HepG2 (cell line): ENCODE results near the gene TGM4. TPM values are rescaled to one million over a fixed set of nuclear protein-coding genes. Genes with fewer than 3 reads are reported as not detected.
A peak's percentile ranks its signal among the peaks of the same experiment; 100 is the strongest.

Experiments
- ATAC-seq: fragments of 200-7000 bp; cut with Tn5 transposase; 3 replicates; pipeline ENCODE4 v1.9.1; 2020; ENCODE audit warnings: mild to moderate bottlenecking, moderate library complexity
- BruUV-seq: library from RNA; stranded (reverse); fragments of 400-500 nt; replicated peaks from 2 replicates; lab custom pipeline; 2021; lab: Mats Ljungman, UMichigan
- CTCF ChIA-PET: fragments of 300-600 bp; formaldehyde crosslinking; extraction: SDS; loops from one replicate; lab custom pipeline; 2021; ENCODE audit warnings: low total read pairs, inconsistent platforms, low intra/inter-chr PET ratio; lab: Yijun Ruan, JAX
- POLR2A ChIA-PET: fragments of 350-600 bp; sonication (Branson Sonifier 250); formaldehyde crosslinking; loops from one replicate; lab custom pipeline; 2020; ENCODE audit warnings: antibody characterized with exemption, inconsistent platforms; lab: Yijun Ruan, JAX
- DNase-seq: peaks from one replicate; pipeline ENCODE4 v3.0.0-alpha.2; 2015; ENCODE audit warnings: low spot score
- FAIRE-seq: peaks from 3 replicates; lab custom pipeline; 2011; peaks lifted over from hg19 to GRCh38; lab: Jason Lieb, UNC
- H2AFZ ChIP-seq: one replicate; pipeline ENCODE4 v1.6.1; 2011; ENCODE audit warnings: low read length, inconsistent platforms
- H3K27ac ChIP-seq: fragments of 300-600 bp; 3 replicates; pipeline ENCODE4 v1.8.0; 2011; ENCODE audit warnings: mixed run types, mild to moderate bottlenecking, mixed read lengths, low read length, inconsistent platforms; ENCODE audit not compliant: insufficient read depth; ENCODE audit errors: extremely low read length
- H3K27me3 ChIP-seq, 2 experiments: fragments of 200-600 bp in 1 of 2; 2 replicates in 1 of 2; 3 replicates in 1 of 2; pipeline versions ENCODE4 v1.6.0 to v1.8.0; 2011; ENCODE audit warnings: low read length in 2 of 2, mild to moderate bottlenecking in 2 of 2, moderate library complexity in 2 of 2, inconsistent platforms in 1 of 2; ENCODE audit not compliant: insufficient read depth in 2 of 2, control insufficient read depth in 1 of 2
- H3K36me3 ChIP-seq, 2 experiments: fragments of 200-600 bp in 1 of 2; replicated peaks in 1 of 2; 2 replicates in 1 of 2; 3 replicates in 1 of 2; pipeline versions ENCODE4 v1.5.1 to v1.8.0; 2011; ENCODE audit warnings: low read length in 2 of 2, inconsistent platforms in 1 of 2; ENCODE audit not compliant: insufficient read depth in 2 of 2, control insufficient read depth in 1 of 2
- H3K4me1 ChIP-seq: 2 replicates; pipeline ENCODE4 v1.5.1; 2012; ENCODE audit warnings: low read length, inconsistent platforms; ENCODE audit not compliant: insufficient read depth
- H3K4me2 ChIP-seq: 2 replicates; pipeline ENCODE4 v1.6.0; 2011; ENCODE audit warnings: low read depth, low read length, inconsistent platforms
- H3K4me3 ChIP-seq, 3 experiments: fragments of 200-600 bp in 1 of 3; sonication (generic), shearing (Covaris generic) in 1 of 3; replicated peaks in 1 of 3; 2 replicates each; pipeline ENCODE4 v1.5.1; 2011 to 2016; ENCODE audit warnings: low read length in 3 of 3, inconsistent platforms in 2 of 3, low read depth in 2 of 3, mild to moderate bottlenecking in 2 of 3, control low read depth in 1 of 3, mixed read lengths in 1 of 3; ENCODE audit not compliant: insufficient read depth in 1 of 3
- H3K79me2 ChIP-seq: one replicate; pipeline ENCODE4 v1.6.1; 2011; ENCODE audit warnings: low read length, inconsistent platforms; ENCODE audit not compliant: insufficient read depth
- H3K9ac ChIP-seq: 2 replicates; pipeline ENCODE4 v1.6.0; 2011; ENCODE audit warnings: mild to moderate bottlenecking, low read depth, low read length, inconsistent platforms; ENCODE audit not compliant: insufficient read depth
- H3K9me3 ChIP-seq: 2 replicates; pipeline ENCODE4 v1.5.1; 2012; ENCODE audit warnings: mild to moderate bottlenecking, low read length
- H4K20me1 ChIP-seq: 2 replicates; pipeline ENCODE4 v1.6.0; 2011; ENCODE audit warnings: inconsistent platforms, mild to moderate bottlenecking, low read length, moderate library complexity; ENCODE audit not compliant: insufficient read depth
- CEBPB ChIP-seq: IDR thresholded peaks from 2 replicates; pipeline ENCODE4 v1.6.1; 2011; ENCODE audit warnings: low read depth, low read length, improper control_type of control experiment, borderline replicate concordance
- KLF15 ChIP-seq: sonication (generic); formaldehyde crosslinking; IDR thresholded peaks from 2 replicates; pipeline ENCODE4 v1.8.1; 2023; ENCODE audit warnings: borderline replicate concordance, mild to moderate bottlenecking, inconsistent platforms, missing genetic modification reagents, mixed read lengths
- THAP11 ChIP-seq: IDR thresholded peaks from 2 replicates; pipeline ENCODE4 v1.6.1; 2016; ENCODE audit warnings: missing biosample characterization, missing genetic modification reagents
- ZNF468 ChIP-seq: sonication (generic); formaldehyde crosslinking; IDR thresholded peaks from 2 replicates; pipeline ENCODE4 v1.8.0; 2022; ENCODE audit warnings: mild to moderate bottlenecking, moderate library complexity, missing genetic modification reagents
- WGBS: methylation state at CpG from one replicate; pipeline ENCODE4 v1.1.6; 2017; ENCODE audit warnings: low lambda C conversion rate; 5-methylcytosine and 5-hydroxymethylcytosine counted together
- in situ Hi-C: cut with HindIII; loops from 2 replicates; pipeline ENCODE4 v1.10.0; 2017; ENCODE audit warnings: low pct_unique_long_range_greater_than_20kb; ENCODE audit not compliant: extremely low pct_ligation_motif_present
- intact Hi-C: fragments of 100-400 bp; cut with micrococcal nuclease; formaldehyde crosslinking; loops from one replicate; pipeline ENCODE4 v1.10.0; 2022; ENCODE audit not compliant: unreplicated experiment
- polyA plus RNA-seq, 8 experiments: library from polyadenylated mRNA; depleted of rRNA in 3 of 8; stranded (reverse) in 7 of 8; unstranded in 1 of 8; fragments of >200 nt; fragmentation: Illumina TruSeq in 4 of 8; extraction: Trizol in 4 of 8; gene quantifications; 2 replicates each; pipeline versions ENCODE4 v1.2.1 to v1.2.3, GENCODE V29; 2011 to 2016; ENCODE audit warnings: low read depth in 4 of 8, missing spikeins in 1 of 8, mixed read lengths in 1 of 8; ENCODE audit not compliant: insufficient read depth in 1 of 8
- total RNA-seq, 5 experiments: library from RNA; depleted of rRNA; stranded (reverse); fragments of >200 nt; fragmentation: Illumina TruSeq; extraction: Trizol; gene quantifications; 2 replicates each; pipeline ENCODE4 v1.2.3, GENCODE V29; 2016; ENCODE audit warnings: low read depth in 1 of 5

TGM4 gene
- total and polyA plus RNA-seq, 2 of the 13 experiments (the other 11 are each of a cell fraction or from before 2014, with no cell fraction given), result 0.07 to 0.15 TPM

GRCh38 chr3:44952689-44953088 is 78.3 kb downstream of the TGM4 start:
- Histone ChIP-seq H3K27me3 (no peaks in the 10 kb centered on the region), H3K4me2 (no peak overlapping the region), H3K4me1 (peaks cover 19% of the 10 kb centered on the region), H3K36me3 (peaks cover 9 to 22% of the 10 kb centered on the region in 2 experiments; a peak in 4 of 5 replicates), H3K9me3 (no peaks in the 10 kb centered on the region), H4K20me1 (no peaks in the 10 kb centered on the region), H2AFZ (no peak overlapping the region), H3K79me2 (no peaks in the 10 kb centered on the region), H3K27ac (no peak overlapping the region), H3K9ac (no peak overlapping the region), H3K4me3 (no peak overlapping the region)
- BruUV-seq, result no TSS peak
- no peak for DNase-seq
- 94% methylated on average over 3 of the region's 3 CpGs for WGBS
- CTCF ChIA-PET, result no interaction called here
- ATAC-seq, result no peak
- TF ChIP-seq KLF15 (no peak), ZNF468 (CRISPR knock-in tag) (no peak)
- in situ Hi-C loops (no loop called here), intact Hi-C loops (no loop called here)
- no peak for FAIRE-seq
- POLR2A ChIA-PET, result no interaction called here

- Histone ChIP-seq H3K4me1 (peaks cover 19% of the 10 kb centered on the region), H2AFZ (no peak overlapping the region), H3K9me3 (no peaks in the 10 kb centered on the region), H3K27ac (peak overlapping the region; percentile 16), H3K36me3 (peaks cover 16 to 26% of the 10 kb centered on the region in 2 experiments; a peak in 4 of 5 replicates), H4K20me1 (no peaks in the 10 kb centered on the region), H3K9ac (no peak overlapping the region), H3K27me3 (no peaks in the 10 kb centered on the region), H3K79me2 (no peaks in the 10 kb centered on the region), H3K4me3 (no peak overlapping the region), H3K4me2 (no peak overlapping the region)
- no peak for DNase-seq
- 74% methylated on average over 5 of the region's 5 CpGs for WGBS
- POLR2A ChIA-PET, result no interaction called here
- TF ChIP-seq THAP11 (CRISPR knock-in tag), result no peak
- peak; percentile 27; the same call in 1 of the 2 replicates for TF ChIP-seq CEBPB
- intact Hi-C loops (no loop called here), in situ Hi-C loops (no loop called here)
- no TSS peak for BruUV-seq
- no peak for ATAC-seq
- CTCF ChIA-PET, result no interaction called here
- FAIRE-seq, result no peak
These were observed 79.9 kb downstream of the TGM4 start for GRCh38 chr3:44954304-44954703.
